ENCODE measurements around the gene IPO5. TPM values are rescaled to one million over a fixed set of nuclear protein-coding genes. Genes with fewer than 3 reads are reported as not detected.

IPO5 gene
- total RNA-seq, 4 donors from 2014 or later = 34.0 to 134 (median 78.6) TPM

GRCh38 chr13:97975848-97976609 lies 22.6 kb downstream of the IPO5 start:
- WGBS, 2 donors = 1% methylated on average over 10 of the region's 84 CpGs; no CpG with 5 or more reads in 1 of the 2 donors
- peak overlapping the region; percentile 91 to 98 (median 96) for H3K27ac ChIP-seq
- H3K9me3 ChIP-seq = no peaks in the 10 kb centered on the region
- peak; percentile 21 for DNase-seq
- H3K4me3 ChIP-seq = peak overlapping the region; percentile 83 to 97 (median 92)
- TF ChIP-seq POLR2A (IDR thresholded peaks at IDR 0.05) (peak in 2 of 4 donors; percentile 89 to 90), CTCF (IDR thresholded peaks at IDR 0.05) (peak in 2 of 6 experiments; percentile 7 to 16)
- H3K27me3 ChIP-seq = peaks cover 0 to 4% (median 0%) of the 10 kb centered on the region in 4 donors
- intact Hi-C loops (cut with DNase I) = no loop called here
- no peaks in the 10 kb centered on the region for H3K36me3 ChIP-seq
- peaks cover 0 to 38% (median 4%) of the 10 kb centered on the region in 3 donors for H3K4me1 ChIP-seq

GRCh38 chr13:97976610-97977521 lies 23.4 kb downstream of the IPO5 start:
- WGBS, 2 donors = 0% methylated on average over 6 to 7 of the region's 79 CpGs
- Histone ChIP-seq H3K27me3 (peaks cover 0 to 4% (median 0%) of the 10 kb centered on the region in 4 donors), H3K9me3 (no peaks in the 10 kb centered on the region), H3K27ac (peak overlapping the region; percentile 79 to 98 (median 96)), H3K4me3 (peak overlapping the region; percentile 83 to 97 (median 92)), H3K4me1 (peaks cover 0 to 38% (median 4%) of the 10 kb centered on the region in 3 donors), H3K36me3 (no peaks in the 10 kb centered on the region)
- DNase-seq = no peak
- intact Hi-C loops (cut with DNase I) = no loop called here
- no peak for TF ChIP-seq CTCF (IDR thresholded peaks at IDR 0.05)
- TF ChIP-seq POLR2A (IDR thresholded peaks at IDR 0.05) = no peak

- no peak for DNase-seq
- Histone ChIP-seq H3K4me1 (peaks cover 0 to 38% (median 4%) of the 10 kb centered on the region in 3 donors), H3K36me3 (peaks cover 0 to 7% (median 0%) of the 10 kb centered on the region in 3 donors), H3K27me3 (no peaks in the 10 kb centered on the region), H3K27ac (no peak overlapping the region), H3K9me3 (no peaks in the 10 kb centered on the region), H3K4me3 (peak overlapping the region in 2 of 4 donors; percentile 83 to 97)
- intact Hi-C loops (cut with DNase I) = no loop called here
- WGBS, 2 donors = 51 to 66% methylated on average over 7 of the region's 7 CpGs
- TF ChIP-seq CTCF (IDR thresholded peaks at IDR 0.05) = no peak
- TF ChIP-seq POLR2A (IDR thresholded peaks at IDR 0.05) = no peak
Measured at GRCh38 chr13:97977982-97978381, 24.5 kb downstream of the IPO5 start.

GRCh38 chr13:97978651-97979050 lies 25.2 kb downstream of the IPO5 start:
- Histone ChIP-seq H3K27me3 (no peaks in the 10 kb centered on the region), H3K27ac (no peak overlapping the region), H3K4me1 (peaks cover 0 to 38% (median 4%) of the 10 kb centered on the region in 3 donors), H3K4me3 (no peak overlapping the region), H3K36me3 (peaks cover 0 to 13% (median 0%) of the 10 kb centered on the region in 3 donors), H3K9me3 (no peaks in the 10 kb centered on the region)
- no peak for TF ChIP-seq POLR2A (IDR thresholded peaks at IDR 0.05)
- TF ChIP-seq CTCF (IDR thresholded peaks at IDR 0.05) = no peak
- DNase-seq = no peak
- intact Hi-C loops (cut with DNase I) = no loop called here
